NCI-H1092 (cell line): ENCODE data around the gene CSNK1G1.
"Not testable (repeated sequence)": the region's sequence is repeated elsewhere in the genome, so short reads cannot be mapped to it uniquely, and the experiment has no call there.

ENCODE experiments used
- DNase-seq: peaks from one replicate; lab custom pipeline; 2025; lab: John Stamatoyannopoulos, UW

Gene CSNK1G1

GRCh38 chr15:64287953-64288352, 68.0 kb downstream of the CSNK1G1 start:
- no peak for DNase-seq

- DNase-seq = no peak
Observed at GRCh38 chr15:64286473-64286872, 69.5 kb downstream of the CSNK1G1 start.

GRCh38 chr15:64285871-64286270, 70.1 kb downstream of the CSNK1G1 start:
- DNase-seq = no peak

- DNase-seq = no peak
Observed at GRCh38 chr15:64285150-64285549, 70.8 kb downstream of the CSNK1G1 start.

- DNase-seq = no peak
Observed at GRCh38 chr15:64284042-64284441, 71.9 kb downstream of the CSNK1G1 start.

- DNase-seq = no peak
Observed at GRCh38 chr15:64282701-64283100, 73.3 kb downstream of the CSNK1G1 start.

- no peak for DNase-seq
Observed at GRCh38 chr15:64279131-64279530, 76.8 kb downstream of the CSNK1G1 start.

- DNase-seq = no peak
Observed at GRCh38 chr15:64275934-64276333, 80.0 kb downstream of the CSNK1G1 start.

- no peak for DNase-seq
Observed at GRCh38 chr15:64274341-64274950, 81.5 kb downstream of the CSNK1G1 start.

GRCh38 chr15:64267331-64267973, 88.5 kb downstream of the CSNK1G1 start:
- no peak for DNase-seq

- not testable (repeated sequence) for DNase-seq
Observed at GRCh38 chr15:64265188-64265587, 90.8 kb downstream of the CSNK1G1 start.

- no peak for DNase-seq
Observed at GRCh38 chr15:64264502-64264901, 91.5 kb downstream of the CSNK1G1 start.

GRCh38 chr15:64263567-64263966, 92.4 kb downstream of the CSNK1G1 start:
- DNase-seq = no peak

GRCh38 chr15:64256051-64256450, 99.9 kb downstream of the CSNK1G1 start:
- no peak for DNase-seq

GRCh38 chr15:64251658-64252057, 104.3 kb downstream of the CSNK1G1 start:
- DNase-seq = no peak

- DNase-seq = no peak
Observed at GRCh38 chr15:64251121-64251520, 104.9 kb downstream of the CSNK1G1 start.

- DNase-seq = no peak
Observed at GRCh38 chr15:64249883-64250575, 105.9 kb downstream of the CSNK1G1 start.

GRCh38 chr15:64249406-64249805, 106.6 kb downstream of the CSNK1G1 start:
- no peak for DNase-seq

- DNase-seq = no peak
Observed at GRCh38 chr15:64247906-64248541, 107.9 kb downstream of the CSNK1G1 start.

GRCh38 chr15:64247535-64247905, 108.5 kb downstream of the CSNK1G1 start:
- no peak for DNase-seq

GRCh38 chr15:64246364-64247189, 109.4 kb downstream of the CSNK1G1 start:
- DNase-seq = no peak

- no peak for DNase-seq
Observed at GRCh38 chr15:64245405-64245804, 110.6 kb downstream of the CSNK1G1 start.
